Muscle layer of duodenum (tissue), 2 donors: ENCODE measurements around the gene SLC6A13.

Experiments used
- H3K27ac ChIP-seq: one replicate; pipeline ENCODE4 v1.7.0; 2013; ENCODE audit warnings: mild to moderate bottlenecking, low read length
- H3K27me3 ChIP-seq: one replicate; pipeline ENCODE4 v1.7.0; 2013; ENCODE audit warnings: low read depth, mild to moderate bottlenecking, control low read depth, low read length
- H3K36me3 ChIP-seq, 2 donors: one replicate each; pipeline ENCODE4 v1.7.0; 2013; ENCODE audit warnings: low read length in 2 of 2, control low read depth in 1 of 2, mild to moderate bottlenecking in 1 of 2; ENCODE audit not compliant: insufficient read depth in 2 of 2, control insufficient read depth in 1 of 2
- H3K4me1 ChIP-seq, 2 donors: one replicate each; pipeline ENCODE4 v1.7.0; 2013; ENCODE audit warnings: low read length in 2 of 2, mild to moderate bottlenecking in 2 of 2, control low read depth in 1 of 2, moderate library complexity in 1 of 2; ENCODE audit not compliant: insufficient read depth in 2 of 2, control insufficient read depth in 1 of 2
- H3K4me3 ChIP-seq, 2 donors: one replicate each; pipeline ENCODE4 v1.7.0; 2013; ENCODE audit warnings: low read length in 2 of 2, low read depth in 1 of 2, mild to moderate bottlenecking in 1 of 2
- H3K9me3 ChIP-seq, 2 donors: one replicate each; pipeline ENCODE4 v1.7.0; 2013; ENCODE audit warnings: low read length in 2 of 2, control low read depth in 1 of 2, mild to moderate bottlenecking in 1 of 2; ENCODE audit not compliant: control insufficient read depth in 1 of 2
- donor health status: healthy.

SLC6A13 gene

GRCh38 chr12:205026-205425, 57.6 kb downstream of the SLC6A13 start:
- H3K27ac ChIP-seq: no peak overlapping the region
- peaks cover 7% of the 10 kb centered on the region for H3K27me3 ChIP-seq

GRCh38 chr12:204261-204678, 58.4 kb downstream of the SLC6A13 start:
- peaks cover 0 to 11% of the 10 kb centered on the region in 2 donors for H3K4me1 ChIP-seq
- no peaks in the 10 kb centered on the region for H3K9me3 ChIP-seq
- H3K36me3 ChIP-seq: no peaks in the 10 kb centered on the region
- H3K27me3 ChIP-seq: peaks cover 7% of the 10 kb centered on the region
- H3K4me3 ChIP-seq: peak overlapping the region; percentile 11 to 69
- no peak overlapping the region for H3K27ac ChIP-seq

More at GRCh38 chr12:205026-205425, 57.6 kb downstream of the SLC6A13 start:
- Histone ChIP-seq H3K4me1 (peaks cover 0 to 11% of the 10 kb centered on the region in 2 donors), H3K36me3 (no peaks in the 10 kb centered on the region), H3K4me3 (no peak overlapping the region), H3K9me3 (no peaks in the 10 kb centered on the region)

DNA sequence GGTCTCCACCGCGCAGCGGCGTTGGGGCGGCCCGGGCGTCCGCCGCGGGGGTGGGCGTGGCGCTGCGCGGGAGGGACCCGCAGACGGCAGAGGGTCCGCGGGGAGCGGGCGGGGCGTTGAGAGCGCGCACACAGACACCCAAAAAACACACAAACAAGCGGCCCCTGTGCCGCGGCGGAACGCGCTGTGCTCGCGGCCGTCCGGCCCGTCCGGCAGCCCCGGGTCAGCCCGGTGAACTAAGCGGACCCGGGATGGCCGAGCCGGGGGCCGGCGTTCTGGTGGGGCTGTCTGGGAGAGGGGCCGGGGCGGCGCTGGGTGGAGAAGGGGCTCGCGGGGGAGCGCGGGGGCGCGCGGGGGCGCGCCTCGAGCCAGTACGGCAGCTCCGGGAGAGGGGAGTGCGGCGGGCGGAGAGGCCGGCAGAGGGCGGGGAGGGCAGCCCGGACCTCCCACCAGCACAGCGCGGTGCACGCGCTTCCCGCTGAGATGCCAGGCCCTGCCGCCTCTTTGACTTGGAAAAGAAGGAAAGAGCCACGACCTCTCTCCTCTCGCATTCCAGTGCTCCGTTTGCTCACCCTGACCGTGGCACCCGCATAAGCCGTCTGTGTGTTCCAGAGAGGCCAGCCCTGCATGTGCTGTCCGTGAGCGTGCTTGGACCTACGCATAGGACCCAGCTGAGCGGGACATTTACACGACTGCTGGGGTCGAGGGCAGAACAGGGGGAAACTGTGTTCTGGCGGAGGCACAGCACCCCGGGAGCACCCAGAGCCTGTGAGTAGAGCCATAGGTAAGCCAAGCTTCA, 59.0 kb downstream of the SLC6A13 start:
- Histone ChIP-seq H3K27me3 (peaks cover 7% of the 10 kb centered on the region), H3K4me1 (peaks cover 0 to 11% of the 10 kb centered on the region in 2 donors), H3K9me3 (no peaks in the 10 kb centered on the region), H3K27ac (no peak overlapping the region), H3K36me3 (no peaks in the 10 kb centered on the region), H3K4me3 (peak overlapping the region; percentile 11 to 69)

GRCh38 chr12:203074-203461, 59.6 kb downstream of the SLC6A13 start:
- H3K36me3 ChIP-seq: no peaks in the 10 kb centered on the region
- H3K4me1 ChIP-seq: peaks cover 0 to 11% of the 10 kb centered on the region in 2 donors
- no peak overlapping the region for H3K27ac ChIP-seq
- peaks cover 7% of the 10 kb centered on the region for H3K27me3 ChIP-seq
- H3K9me3 ChIP-seq: no peaks in the 10 kb centered on the region
- peak overlapping the region in 1 of 2 donors; percentile 69 for H3K4me3 ChIP-seq

DNA sequence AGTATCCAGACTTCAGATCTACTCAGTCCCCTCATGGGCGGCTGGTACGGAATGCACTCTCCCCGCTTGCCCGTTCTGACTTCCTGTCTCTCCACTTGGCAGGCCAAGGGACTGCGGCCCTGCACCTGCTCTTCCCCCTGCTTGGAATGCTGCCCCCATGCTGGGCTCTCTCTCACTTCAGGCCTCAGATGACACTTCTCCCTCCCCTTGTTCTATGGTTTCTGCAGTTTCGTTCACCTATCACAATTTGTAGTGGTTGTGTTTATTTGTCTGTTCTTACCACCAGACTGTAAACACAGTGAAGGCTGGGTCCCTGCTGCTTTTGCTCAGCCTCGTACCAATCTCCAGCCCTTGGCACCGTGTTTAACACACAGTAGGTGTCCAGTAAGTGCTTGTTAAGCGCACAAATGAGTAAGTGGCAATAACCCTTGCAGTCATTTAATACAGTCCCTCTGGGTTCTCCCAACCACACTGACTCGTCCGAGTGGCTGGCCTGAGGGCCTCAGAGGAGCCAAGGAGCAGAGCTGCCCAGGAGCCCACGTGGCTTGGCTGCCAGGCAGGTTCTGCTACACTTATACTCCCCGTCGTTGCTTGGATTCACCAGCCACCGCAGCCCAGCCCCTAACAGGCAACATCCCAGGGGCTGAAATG, 60.4 kb downstream of the SLC6A13 start:
- Histone ChIP-seq H3K36me3 (no peaks in the 10 kb centered on the region), H3K9me3 (no peaks in the 10 kb centered on the region), H3K27me3 (peaks cover 7% of the 10 kb centered on the region), H3K4me1 (peaks cover 0 to 11% of the 10 kb centered on the region in 2 donors), H3K4me3 (no peak overlapping the region), H3K27ac (no peak overlapping the region)

- H3K4me3 ChIP-seq: no peak overlapping the region
- no peak overlapping the region for H3K27ac ChIP-seq
- peaks cover 0 to 11% of the 10 kb centered on the region in 2 donors for H3K4me1 ChIP-seq
- no peaks in the 10 kb centered on the region for H3K9me3 ChIP-seq
- H3K36me3 ChIP-seq: no peaks in the 10 kb centered on the region
- peaks cover 7% of the 10 kb centered on the region for H3K27me3 ChIP-seq
Measured at GRCh38 chr12:201361-201760, 61.3 kb downstream of the SLC6A13 start.

GRCh38 chr12:198705-199104, 63.9 kb downstream of the SLC6A13 start:
- H3K4me3 ChIP-seq: no peak overlapping the region
- H3K27me3 ChIP-seq: no peaks in the 10 kb centered on the region
- H3K4me1 ChIP-seq: peaks cover 0 to 5% of the 10 kb centered on the region in 2 donors
- no peaks in the 10 kb centered on the region for H3K9me3 ChIP-seq
- no peak overlapping the region for H3K27ac ChIP-seq
- no peaks in the 10 kb centered on the region for H3K36me3 ChIP-seq

DNA sequence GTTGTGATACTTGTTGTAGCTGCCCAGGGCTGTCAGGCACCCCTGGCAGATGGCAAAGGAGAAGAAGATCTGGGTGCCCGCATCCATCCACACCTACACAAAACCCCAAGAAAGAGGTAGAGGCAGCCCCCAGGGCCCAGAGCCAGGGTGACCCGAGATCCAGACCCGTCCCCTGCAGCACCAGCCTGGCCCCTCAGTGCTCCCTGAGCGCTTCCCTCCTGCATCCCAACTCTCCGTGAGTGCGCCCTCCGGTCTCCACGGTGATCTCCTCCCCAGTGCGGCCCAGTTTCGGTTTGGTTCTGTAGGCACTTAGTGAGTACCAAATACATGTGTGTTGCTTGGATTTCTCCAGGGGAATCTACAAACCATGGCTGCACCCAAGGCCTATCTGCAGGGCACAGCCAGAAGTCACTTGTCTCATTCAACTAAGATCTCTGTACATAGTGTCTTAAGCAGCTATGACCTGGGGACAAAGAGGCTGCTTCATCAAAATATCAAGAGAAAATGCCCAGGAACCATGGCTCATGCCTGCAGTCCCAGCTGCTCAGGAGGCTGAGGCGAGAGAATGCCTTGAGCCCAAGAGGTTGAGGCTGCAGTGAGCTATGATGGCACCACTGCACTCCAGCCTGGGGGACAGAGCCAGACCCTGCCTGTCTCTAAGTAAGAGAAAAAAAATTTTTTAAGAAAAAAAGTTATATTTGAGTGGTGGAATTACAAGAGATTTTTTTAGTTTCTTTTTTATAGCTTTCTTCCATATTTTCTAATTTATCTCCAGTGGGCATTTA, 64.5 kb downstream of the SLC6A13 start:
- Histone ChIP-seq H3K27me3 (no peaks in the 10 kb centered on the region), H3K27ac (no peak overlapping the region), H3K36me3 (no peaks in the 10 kb centered on the region), H3K4me3 (no peak overlapping the region), H3K9me3 (no peaks in the 10 kb centered on the region), H3K4me1 (no peaks in the 10 kb centered on the region)

DNA sequence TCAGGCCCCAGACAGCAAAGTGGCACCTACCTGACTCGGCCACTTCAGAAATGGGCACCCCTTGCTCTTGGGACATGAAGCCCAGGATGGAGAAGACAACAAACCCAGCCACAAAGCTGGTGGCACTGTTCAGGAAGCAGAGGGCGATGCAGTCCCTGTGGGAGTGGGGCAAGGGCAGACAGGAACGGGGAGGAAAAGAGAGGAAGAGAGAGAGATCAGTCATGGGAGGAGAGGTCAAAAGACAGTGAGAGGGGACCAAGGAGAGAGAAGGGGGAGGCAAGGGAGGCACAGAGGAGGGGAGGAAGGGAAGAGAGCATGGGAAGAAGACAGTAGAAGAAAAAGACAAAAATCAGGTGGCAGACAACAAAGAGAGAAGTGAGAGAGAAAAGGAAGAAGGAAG, 65.3 kb downstream of the SLC6A13 start:
- H3K27me3 ChIP-seq: no peaks in the 10 kb centered on the region
- no peaks in the 10 kb centered on the region for H3K9me3 ChIP-seq
- H3K27ac ChIP-seq: no peak overlapping the region
- no peak overlapping the region for H3K4me3 ChIP-seq
- no peaks in the 10 kb centered on the region for H3K36me3 ChIP-seq
- no peaks in the 10 kb centered on the region for H3K4me1 ChIP-seq

- H3K4me1 ChIP-seq: no peaks in the 10 kb centered on the region
- no peaks in the 10 kb centered on the region for H3K36me3 ChIP-seq
- no peaks in the 10 kb centered on the region for H3K9me3 ChIP-seq
- no peak overlapping the region for H3K4me3 ChIP-seq
- no peaks in the 10 kb centered on the region for H3K27me3 ChIP-seq
- no peak overlapping the region for H3K27ac ChIP-seq
Measured at GRCh38 chr12:196436-196835, 66.2 kb downstream of the SLC6A13 start.

DNA sequence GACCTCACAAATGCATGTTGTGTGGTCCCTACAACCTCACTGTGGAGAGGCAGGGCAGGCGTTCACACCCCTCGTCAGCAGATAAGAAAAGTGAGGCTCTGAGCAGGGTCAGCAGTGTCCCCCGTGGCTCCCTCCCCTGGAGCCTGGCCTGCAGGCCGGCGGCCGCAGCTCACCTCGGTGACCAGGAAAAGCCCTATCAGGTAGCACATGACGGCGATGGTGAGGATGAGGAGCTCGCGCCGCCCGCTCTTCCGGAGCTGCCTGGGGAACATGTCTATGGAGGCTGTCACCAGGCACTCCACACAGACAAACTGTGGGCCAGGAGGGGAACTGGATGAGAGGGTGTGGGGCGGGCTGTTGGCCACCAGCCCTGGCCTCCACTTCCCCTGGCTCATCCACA, 66.7 kb downstream of the SLC6A13 start:
- H3K27ac ChIP-seq: no peak overlapping the region
- no peaks in the 10 kb centered on the region for H3K4me1 ChIP-seq
- H3K9me3 ChIP-seq: no peaks in the 10 kb centered on the region
- H3K36me3 ChIP-seq: no peaks in the 10 kb centered on the region
- H3K4me3 ChIP-seq: no peak overlapping the region
- no peaks in the 10 kb centered on the region for H3K27me3 ChIP-seq
